Mesenchymal stem cell (in vitro differentiated cells and primary cell): ENCODE data around the gene SEMA6C.

Experiments
- DNase-seq: peaks from one replicate; pipeline ENCODE4 v3.0.0-alpha.2; 2013
- H2AFZ ChIP-seq: one replicate; pipeline ENCODE4 v1.6.1; 2013; ENCODE audit warnings: low read depth, mild to moderate bottlenecking, control low read depth, inconsistent platforms, low read length, moderate library complexity
- H2AK5ac ChIP-seq: 2 replicates; pipeline ENCODE4 v1.6.1; 2013; ENCODE audit warnings: low read length, moderate library complexity, mild to moderate bottlenecking, inconsistent platforms; ENCODE audit not compliant: severe bottlenecking
- H2BK120ac ChIP-seq: one replicate; pipeline ENCODE4 v1.6.1; 2013; ENCODE audit warnings: low read depth, mild to moderate bottlenecking, inconsistent platforms, low read length, moderate library complexity
- H2BK12ac ChIP-seq, 2 experiments: one replicate each; pipeline ENCODE4 v1.6.1; 2013; ENCODE audit warnings: inconsistent platforms in 2 of 2, low read length in 2 of 2, mild to moderate bottlenecking in 2 of 2, moderate library complexity in 2 of 2, control low read depth in 1 of 2
- H2BK15ac ChIP-seq: one replicate; pipeline ENCODE4 v1.6.1; 2013; ENCODE audit warnings: mild to moderate bottlenecking, low read depth, inconsistent platforms; ENCODE audit not compliant: poor library complexity, severe bottlenecking
- H2BK5ac ChIP-seq: 2 replicates; pipeline ENCODE4 v1.6.1; 2013; ENCODE audit warnings: low read depth, mild to moderate bottlenecking, low read length, control low read depth, inconsistent platforms; ENCODE audit not compliant: poor library complexity, severe bottlenecking
- H3K14ac ChIP-seq, 2 experiments: one replicate each; pipeline ENCODE4 v1.6.1; 2013; ENCODE audit warnings: inconsistent platforms in 2 of 2, low read length in 2 of 2, control low read depth in 1 of 2, mild to moderate bottlenecking in 1 of 2, moderate library complexity in 1 of 2
- H3K18ac ChIP-seq, 2 experiments: one replicate each; pipeline ENCODE4 v1.6.1; 2013; ENCODE audit warnings: inconsistent platforms in 2 of 2, low read length in 2 of 2, control low read depth in 1 of 2, low read depth in 1 of 2, mild to moderate bottlenecking in 1 of 2
- H3K23ac ChIP-seq, 2 experiments: one replicate each; pipeline ENCODE4 v1.6.1; 2013; ENCODE audit warnings: inconsistent platforms in 2 of 2, low read length in 2 of 2, mild to moderate bottlenecking in 2 of 2, moderate library complexity in 2 of 2, control low read depth in 1 of 2
- H3K27ac ChIP-seq: 2 replicates; pipeline ENCODE4 v1.5.1; 2013; ENCODE audit warnings: mild to moderate bottlenecking, moderate library complexity, low read length, control low read depth, inconsistent platforms; ENCODE audit not compliant: poor library complexity, severe bottlenecking
- H3K27me3 ChIP-seq, 2 experiments: 2 replicates each; pipeline versions ENCODE4 v1.6.1 to v1.7.0; 2013; ENCODE audit warnings: low read length in 2 of 2, mild to moderate bottlenecking in 2 of 2, moderate library complexity in 2 of 2, control low read depth in 1 of 2, inconsistent platforms in 1 of 2; ENCODE audit not compliant: control insufficient read depth in 1 of 2, insufficient read depth in 1 of 2
- H3K36me3 ChIP-seq, 2 experiments: 2 replicates each; pipeline versions ENCODE4 v1.6.1 to v1.7.0; 2013; ENCODE audit warnings: low read length in 2 of 2, control low read depth in 1 of 2, inconsistent platforms in 1 of 2, low read depth in 1 of 2, mild to moderate bottlenecking in 1 of 2; ENCODE audit not compliant: insufficient read depth in 2 of 2, control insufficient read depth in 1 of 2
- H3K4ac ChIP-seq, 2 experiments: one replicate each; pipeline ENCODE4 v1.6.1; 2013; ENCODE audit warnings: inconsistent platforms in 2 of 2, low read length in 2 of 2, mild to moderate bottlenecking in 2 of 2, moderate library complexity in 2 of 2, control low read depth in 1 of 2, low read depth in 1 of 2
- H3K4me1 ChIP-seq: 2 replicates; pipeline ENCODE4 v1.6.1; 2013; ENCODE audit warnings: low read depth, low read length, control low read depth; ENCODE audit not compliant: control insufficient read depth, insufficient read depth
- H3K4me2 ChIP-seq: 2 replicates; pipeline ENCODE4 v1.6.1; 2013; ENCODE audit warnings: low read length, mild to moderate bottlenecking, inconsistent platforms; ENCODE audit not compliant: poor library complexity, severe bottlenecking
- H3K4me3 ChIP-seq, 2 experiments: 2 replicates each; pipeline versions ENCODE4 v1.5.1 to v1.7.0; 2013; ENCODE audit warnings: low read length in 2 of 2, mild to moderate bottlenecking in 2 of 2, control low read depth in 1 of 2, low read depth in 1 of 2; ENCODE audit not compliant: insufficient read depth in 1 of 2
- H3K79me1 ChIP-seq: replicated peaks from 2 replicates; pipeline ENCODE4 v1.6.1; 2013; ENCODE audit warnings: mild to moderate bottlenecking, control low read depth, low read length, inconsistent platforms; ENCODE audit not compliant: poor library complexity, severe bottlenecking
- H3K9ac ChIP-seq: 2 replicates; pipeline ENCODE4 v1.7.0; 2013; ENCODE audit warnings: mild to moderate bottlenecking, low read length, moderate library complexity
- H3K9me3 ChIP-seq: 2 replicates; pipeline ENCODE4 v1.7.0; 2013; ENCODE audit warnings: mild to moderate bottlenecking, low read length; ENCODE audit not compliant: control insufficient read depth
- H4K8ac ChIP-seq: one replicate; pipeline ENCODE4 v1.6.1; 2013; ENCODE audit warnings: inconsistent platforms, mild to moderate bottlenecking, low read length, moderate library complexity
- H4K91ac ChIP-seq: one replicate; pipeline ENCODE4 v1.6.1; 2013; ENCODE audit warnings: mild to moderate bottlenecking, low read length, inconsistent platforms
- WGBS: methylation state at CpG from one replicate; pipeline ENCODE4 v1.1.7; 2013; ENCODE audit warnings: mixed read lengths; 5-methylcytosine and 5-hydroxymethylcytosine counted together

The SEMA6C gene

GRCh38 chr1:151175041-151175741 is 28.8 kb upstream of the SEMA6C start:
- H3K4me2 ChIP-seq: no peak overlapping the region
- H2BK15ac ChIP-seq: no peak overlapping the region
- H2AFZ ChIP-seq: no peak overlapping the region
- H3K79me1 ChIP-seq: peaks cover 4% of the 10 kb centered on the region
- H3K18ac ChIP-seq: no peak overlapping the region
- H3K9ac ChIP-seq: peak overlapping the region; percentile 12
- DNase-seq: no peak
- H4K91ac ChIP-seq: no peak overlapping the region
- H3K9me3 ChIP-seq: no peaks in the 10 kb centered on the region
- no peak overlapping the region for H3K23ac ChIP-seq
- H2AK5ac ChIP-seq: no peak overlapping the region
- no peak overlapping the region for H2BK12ac ChIP-seq
- no peak overlapping the region for H3K27ac ChIP-seq
- peaks cover 61 to 76% of the 10 kb centered on the region in 2 experiments for H3K36me3 ChIP-seq
- no peak overlapping the region for H4K8ac ChIP-seq
- H3K27me3 ChIP-seq: no peaks in the 10 kb centered on the region
- H2BK120ac ChIP-seq: no peak overlapping the region
- no peak overlapping the region for H3K4me3 ChIP-seq
- H3K4ac ChIP-seq: no peak overlapping the region
- no peaks in the 10 kb centered on the region for H3K4me1 ChIP-seq
- no peak overlapping the region for H2BK5ac ChIP-seq
- WGBS: 98% methylated on average over 3 of the region's 6 CpGs
- no peak overlapping the region for H3K14ac ChIP-seq

GRCh38 chr1:151171190-151171589 is 24.8 kb upstream of the SEMA6C start:
- Histone ChIP-seq H2BK12ac (no peak overlapping the region), H2BK5ac (no peak overlapping the region), H3K14ac (no peak overlapping the region), H3K4ac (no peak overlapping the region), H3K27ac (no peak overlapping the region), H3K18ac (no peak overlapping the region), H3K23ac (no peak overlapping the region), H3K9ac (no peak overlapping the region), H2BK120ac (no peak overlapping the region), H2AK5ac (no peak overlapping the region), H4K8ac (no peak overlapping the region), H2AFZ (no peak overlapping the region), H3K4me2 (no peak overlapping the region), H3K9me3 (no peaks in the 10 kb centered on the region), H3K27me3 (no peaks in the 10 kb centered on the region), H3K79me1 (peaks cover 8% of the 10 kb centered on the region), H3K4me1 (peaks cover 6% of the 10 kb centered on the region), H4K91ac (no peak overlapping the region), H3K36me3 (peaks cover 48 to 65% of the 10 kb centered on the region in 2 experiments), H3K4me3 (no peak overlapping the region), H2BK15ac (no peak overlapping the region)
- 95% methylated on average over 2 of the region's 5 CpGs for WGBS
- no peak for DNase-seq

- no peak overlapping the region for H2BK15ac ChIP-seq
- H3K14ac ChIP-seq: no peak overlapping the region
- no peak overlapping the region for H4K91ac ChIP-seq
- H2BK12ac ChIP-seq: no peak overlapping the region
- H2BK120ac ChIP-seq: no peak overlapping the region
- H3K23ac ChIP-seq: no peak overlapping the region
- H3K18ac ChIP-seq: no peak overlapping the region
- H2AK5ac ChIP-seq: no peak overlapping the region
- H3K9ac ChIP-seq: peak overlapping the region; percentile 92
- no peaks in the 10 kb centered on the region for H3K27me3 ChIP-seq
- peaks cover 11% of the 10 kb centered on the region for H3K79me1 ChIP-seq
- peaks cover 6% of the 10 kb centered on the region for H3K4me1 ChIP-seq
- H3K4ac ChIP-seq: no peak overlapping the region
- DNase-seq: no peak
- H2AFZ ChIP-seq: no peak overlapping the region
- H3K36me3 ChIP-seq: peaks cover 28 to 42% of the 10 kb centered on the region in 2 experiments
- H3K4me2 ChIP-seq: peak overlapping the region; percentile 60
- WGBS: 95% methylated on average over 6 of the region's 6 CpGs
- no peak overlapping the region for H3K27ac ChIP-seq
- H3K9me3 ChIP-seq: no peaks in the 10 kb centered on the region
- H3K4me3 ChIP-seq: peak overlapping the region in 1 of 2 experiments; percentile 84
- H2BK5ac ChIP-seq: no peak overlapping the region
- H4K8ac ChIP-seq: no peak overlapping the region
Measured at GRCh38 chr1:151167116-151167515, 20.7 kb upstream of the SEMA6C start.

- Histone ChIP-seq H3K27me3 (no peaks in the 10 kb centered on the region), H3K14ac (peak overlapping the region in 1 of 2 experiments; percentile 68), H2BK12ac (no peak overlapping the region), H3K27ac (peak overlapping the region; percentile 92), H2AFZ (no peak overlapping the region), H3K18ac (peak overlapping the region in 1 of 2 experiments; percentile 29), H4K8ac (peak overlapping the region; percentile 21), H3K79me1 (peaks cover 13% of the 10 kb centered on the region), H3K9ac (peak overlapping the region; percentile 92), H3K4me1 (peaks cover 6% of the 10 kb centered on the region), H3K4ac (no peak overlapping the region), H2BK5ac (no peak overlapping the region), H2BK120ac (no peak overlapping the region), H3K4me3 (peak overlapping the region; percentile 74 to 84), H3K23ac (no peak overlapping the region), H3K36me3 (peaks cover 31 to 47% of the 10 kb centered on the region in 2 experiments), H2AK5ac (no peak overlapping the region), H2BK15ac (no peak overlapping the region), H3K9me3 (no peaks in the 10 kb centered on the region), H3K4me2 (peak overlapping the region; percentile 60), H4K91ac (no peak overlapping the region)
- WGBS: 7% methylated on average over 15 of the region's 15 CpGs
- peak; percentile 88 for DNase-seq
Measured at GRCh38 chr1:151166505-151166956, 20.1 kb upstream of the SEMA6C start.
